ENCODE measurements around the gene GC.

DNA sequence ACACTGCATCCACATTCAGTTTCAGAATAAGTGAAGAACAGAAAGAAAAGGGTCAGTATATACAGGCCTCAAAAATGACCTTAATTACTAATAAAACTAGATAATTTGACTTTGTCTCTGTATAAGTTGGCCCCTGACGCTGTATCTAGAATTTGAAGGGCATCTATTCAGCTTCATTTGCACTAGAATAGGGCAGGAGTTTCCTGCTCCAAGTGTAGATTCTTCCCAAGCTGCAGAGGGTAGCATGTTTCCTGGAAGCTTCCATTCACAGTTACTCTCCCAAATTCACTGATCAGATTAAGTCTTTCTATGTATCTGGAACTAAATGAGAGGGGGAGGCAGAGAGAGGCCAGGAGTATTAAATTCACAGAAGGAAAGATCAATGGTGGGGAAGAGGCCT is 90.9 kb downstream of the GC start:
- TF ChIP-seq, protein P1, sequence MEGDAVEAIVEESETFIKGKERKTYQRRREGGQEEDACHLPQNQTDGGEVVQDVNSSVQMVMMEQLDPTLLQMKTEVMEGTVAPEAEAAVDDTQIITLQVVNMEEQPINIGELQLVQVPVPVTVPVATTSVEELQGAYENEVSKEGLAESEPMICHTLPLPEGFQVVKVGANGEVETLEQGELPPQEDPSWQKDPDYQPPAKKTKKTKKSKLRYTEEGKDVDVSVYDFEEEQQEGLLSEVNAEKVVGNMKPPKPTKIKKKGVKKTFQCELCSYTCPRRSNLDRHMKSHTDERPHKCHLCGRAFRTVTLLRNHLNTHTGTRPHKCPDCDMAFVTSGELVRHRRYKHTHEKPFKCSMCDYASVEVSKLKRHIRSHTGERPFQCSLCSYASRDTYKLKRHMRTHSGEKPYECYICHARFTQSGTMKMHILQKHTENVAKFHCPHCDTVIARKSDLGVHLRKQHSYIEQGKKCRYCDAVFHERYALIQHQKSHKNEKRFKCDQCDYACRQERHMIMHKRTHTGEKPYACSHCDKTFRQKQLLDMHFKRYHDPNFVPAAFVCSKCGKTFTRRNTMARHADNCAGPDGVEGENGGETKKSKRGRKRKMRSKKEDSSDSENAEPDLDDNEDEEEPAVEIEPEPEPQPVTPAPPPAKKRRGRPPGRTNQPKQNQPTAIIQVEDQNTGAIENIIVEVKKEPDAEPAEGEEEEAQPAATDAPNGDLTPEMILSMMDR (IDR thresholded peaks at IDR 0.05), result no peak
- no peak for TF ChIP-seq ZFX (IDR thresholded peaks at IDR 0.05; ENCODE audit: borderline replicate concordance)
